Upper lobe of left lung (tissue), 6 donors: ENCODE data around the gene TXNRD2. TPM values are rescaled to one million over a fixed set of nuclear protein-coding genes. Genes with fewer than 3 reads are reported as not detected.

Experiments
- ATAC-seq, 2 donors: fragments of 200-7000 bp; cut with Tn5 transposase; one replicate each; pipeline ENCODE4 v1.9.1; 2022; ENCODE audit warnings: mild to moderate bottlenecking in 2 of 2, moderate library complexity in 2 of 2; ENCODE audit not compliant: low FRiP score in 2 of 2
- DNase-seq, 2 donors: peaks; one replicate each; pipeline ENCODE4 v3.0.0-alpha.2; 2019 to 2020
- H3K27ac ChIP-seq, 4 donors: fragments of 200-600 bp; sonication (generic); one replicate each; pipeline ENCODE4 v1.5.1; 2016 to 2019
- H3K27me3 ChIP-seq, 4 donors: fragments of 200-600 bp; sonication (generic); one replicate each; pipeline ENCODE4 v1.5.1; 2017 to 2019
- H3K36me3 ChIP-seq, 4 donors: fragments of 200-600 bp; sonication (generic); one replicate each; pipeline ENCODE4 v1.5.1; 2016 to 2019
- H3K4me1 ChIP-seq, 4 donors: fragments of 200-600 bp; sonication (generic); one replicate each; pipeline ENCODE4 v1.5.1; 2018 to 2019
- H3K4me3 ChIP-seq, 4 donors: fragments of 200-600 bp; sonication (generic); one replicate each; pipeline ENCODE4 v1.5.1; 2017 to 2019; ENCODE audit warnings: mild to moderate bottlenecking in 2 of 4, moderate library complexity in 1 of 4
- H3K9me3 ChIP-seq, 4 donors: fragments of 200-600 bp; sonication (generic); one replicate each; pipeline ENCODE4 v1.5.1; 2018 to 2019
- EP300 ChIP-seq, 4 donors: sonication (generic); formaldehyde crosslinking; IDR thresholded peaks; one replicate each; pipeline ENCODE4 v1.5.1; 2017; ENCODE audit warnings: antibody characterized with exemption in 4 of 4, control low read depth in 2 of 4
- POLR2A ChIP-seq, 4 donors: fragments of 450-650 bp; IDR thresholded peaks; one replicate each; pipeline ENCODE4 v1.5.1; 2016 to 2017; ENCODE audit warnings: antibody characterized with exemption in 4 of 4, mild to moderate bottlenecking in 2 of 4
- POLR2AphosphoS5 ChIP-seq, 2 donors: sonication (generic); formaldehyde crosslinking; IDR thresholded peaks; one replicate each; pipeline ENCODE4 v1.5.1; 2017; ENCODE audit warnings: antibody characterized with exemption in 2 of 2
- WGBS, 2 donors: methylation state at CpG; one replicate each; pipeline ENCODE4 v1.1.5; 2017 to 2018; 5-methylcytosine and 5-hydroxymethylcytosine counted together
- total RNA-seq, 6 donors: library from RNA; depleted of rRNA in 4 of 6; stranded (reverse); fragments of >200 nt in 4 of 6; gene quantifications; one replicate each; pipeline versions ENCODE4 v1.1.0 to v1.2.1, GENCODE V29; 2016 to 2021
- TF ChIP-seq, protein P1 (sequence below), 6 experiments: fragments of 450-650 bp in 4 of 6; fragments of 200-600 bp in 2 of 6; sonication (generic) in 2 of 6; IDR thresholded peaks; one replicate each; pipeline ENCODE4 v1.5.1; 2016 to 2019; ENCODE audit warnings: antibody characterized with exemption in 6 of 6
- donor health status: DM: no; HTN: no; CAD: no; lungs with moderate emphysema.
- donor health status: DM: no; HTN: yes; CAD: no; lungs with severe emphysema.

The TXNRD2 gene
- total RNA-seq, 6 donors from 2014 or later = 29.6 to 78.6 (median 49.3) TPM

- Histone ChIP-seq H3K4me3 (no peak overlapping the region), H3K9me3 (no peaks in the 10 kb centered on the region), H3K27ac (no peak overlapping the region), H3K36me3 (no peaks in the 10 kb centered on the region), H3K4me1 (peaks cover 0 to 5% (median under 1%) of the 10 kb centered on the region in 4 donors), H3K27me3 (no peaks in the 10 kb centered on the region)
- TF ChIP-seq POLR2A (IDR thresholded peaks at IDR 0.05) (no peak), POLR2AphosphoS5 (IDR thresholded peaks at IDR 0.05) (no peak), EP300 (IDR thresholded peaks at IDR 0.05) (no peak)
- TF ChIP-seq, protein P1, sequence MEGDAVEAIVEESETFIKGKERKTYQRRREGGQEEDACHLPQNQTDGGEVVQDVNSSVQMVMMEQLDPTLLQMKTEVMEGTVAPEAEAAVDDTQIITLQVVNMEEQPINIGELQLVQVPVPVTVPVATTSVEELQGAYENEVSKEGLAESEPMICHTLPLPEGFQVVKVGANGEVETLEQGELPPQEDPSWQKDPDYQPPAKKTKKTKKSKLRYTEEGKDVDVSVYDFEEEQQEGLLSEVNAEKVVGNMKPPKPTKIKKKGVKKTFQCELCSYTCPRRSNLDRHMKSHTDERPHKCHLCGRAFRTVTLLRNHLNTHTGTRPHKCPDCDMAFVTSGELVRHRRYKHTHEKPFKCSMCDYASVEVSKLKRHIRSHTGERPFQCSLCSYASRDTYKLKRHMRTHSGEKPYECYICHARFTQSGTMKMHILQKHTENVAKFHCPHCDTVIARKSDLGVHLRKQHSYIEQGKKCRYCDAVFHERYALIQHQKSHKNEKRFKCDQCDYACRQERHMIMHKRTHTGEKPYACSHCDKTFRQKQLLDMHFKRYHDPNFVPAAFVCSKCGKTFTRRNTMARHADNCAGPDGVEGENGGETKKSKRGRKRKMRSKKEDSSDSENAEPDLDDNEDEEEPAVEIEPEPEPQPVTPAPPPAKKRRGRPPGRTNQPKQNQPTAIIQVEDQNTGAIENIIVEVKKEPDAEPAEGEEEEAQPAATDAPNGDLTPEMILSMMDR (IDR thresholded peaks at IDR 0.05) = no peak
- DNase-seq (no peak), ATAC-seq (no peak)
- 91 to 95% methylated on average over 3 of the region's 3 CpGs for WGBS, 2 donors
Measured at GRCh38 chr22:19868333-19868732, 73.3 kb downstream of the TXNRD2 start.

- TF ChIP-seq EP300 (IDR thresholded peaks at IDR 0.05) (no peak), POLR2A (IDR thresholded peaks at IDR 0.05) (no peak), POLR2AphosphoS5 (IDR thresholded peaks at IDR 0.05) (no peak)
- TF ChIP-seq, protein P1 (IDR thresholded peaks at IDR 0.05) = no peak
- Histone ChIP-seq H3K27ac (no peak overlapping the region), H3K27me3 (no peaks in the 10 kb centered on the region), H3K4me3 (no peak overlapping the region), H3K4me1 (no peaks in the 10 kb centered on the region), H3K36me3 (no peaks in the 10 kb centered on the region), H3K9me3 (no peaks in the 10 kb centered on the region)
- DNase-seq (no peak), ATAC-seq (no peak)
- WGBS, 2 donors = 88 to 93% methylated on average over 7 of the region's 7 CpGs
Measured at GRCh38 chr22:19867617-19868016, 74.0 kb downstream of the TXNRD2 start.

DNA sequence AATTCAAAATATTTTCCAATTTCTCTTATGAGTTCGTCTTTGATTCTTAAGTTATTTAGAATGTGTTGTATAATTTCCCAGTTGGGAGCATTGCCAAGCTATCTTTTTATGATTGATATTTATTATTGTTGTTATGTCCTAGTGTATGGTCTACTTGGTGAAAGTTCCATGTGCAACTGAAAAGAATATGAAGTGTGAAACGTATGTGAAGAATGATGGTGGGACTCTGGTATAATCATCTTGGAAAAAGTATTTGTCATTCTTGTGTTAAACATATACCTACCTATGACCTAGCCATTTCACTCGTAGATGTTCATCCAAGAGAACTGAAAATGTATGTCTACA is 75.0 kb downstream of the TXNRD2 start:
- DNase-seq = no peak
- Histone ChIP-seq H3K27me3 (no peaks in the 10 kb centered on the region), H3K4me3 (no peak overlapping the region), H3K36me3 (no peaks in the 10 kb centered on the region), H3K27ac (no peak overlapping the region), H3K9me3 (no peaks in the 10 kb centered on the region), H3K4me1 (no peaks in the 10 kb centered on the region)
- WGBS, 2 donors = 91 to 93% methylated on average over 3 of the region's 3 CpGs
- no peak for ATAC-seq
- TF ChIP-seq POLR2A (IDR thresholded peaks at IDR 0.05) (no peak), POLR2AphosphoS5 (IDR thresholded peaks at IDR 0.05) (no peak), EP300 (IDR thresholded peaks at IDR 0.05) (no peak)
- TF ChIP-seq, protein P1 (IDR thresholded peaks at IDR 0.05) = no peak

DNA sequence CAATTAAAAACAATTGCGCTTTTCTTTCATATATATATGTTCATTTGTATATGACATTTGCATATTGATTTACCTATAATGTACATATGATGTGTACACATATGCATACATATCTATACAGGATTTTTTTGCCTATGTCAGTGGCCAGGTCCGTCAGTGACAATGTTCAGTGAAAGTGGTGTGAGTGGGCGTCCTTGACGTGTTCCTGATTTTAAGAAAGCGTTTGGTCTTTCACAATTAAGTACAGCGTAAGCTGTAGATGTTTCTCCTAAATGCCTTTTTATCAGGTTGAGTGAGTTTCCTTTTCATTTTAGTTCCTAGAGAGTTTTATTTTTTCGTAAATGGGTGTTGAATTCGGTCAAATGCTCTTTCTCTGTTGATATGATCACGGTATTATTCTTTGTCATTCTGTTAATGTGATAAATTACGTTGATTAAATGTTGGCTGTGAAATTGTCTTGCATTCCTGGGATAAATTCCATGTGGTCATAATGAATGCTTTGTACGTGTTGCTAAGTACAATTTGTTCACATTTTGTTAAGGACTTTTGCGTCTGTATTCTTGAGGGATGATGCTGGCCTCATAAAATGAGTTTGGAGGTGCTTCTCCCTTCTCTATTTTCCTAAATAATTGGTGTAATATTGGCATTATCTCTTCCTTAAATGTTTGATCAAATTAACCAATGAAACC is 76.3 kb downstream of the TXNRD2 start:
- ATAC-seq = no peak
- TF ChIP-seq POLR2A (IDR thresholded peaks at IDR 0.05) (no peak), POLR2AphosphoS5 (IDR thresholded peaks at IDR 0.05) (no peak), EP300 (IDR thresholded peaks at IDR 0.05) (no peak)
- TF ChIP-seq, protein P1 (IDR thresholded peaks at IDR 0.05) = no peak
- Histone ChIP-seq H3K4me1 (no peaks in the 10 kb centered on the region), H3K9me3 (no peaks in the 10 kb centered on the region), H3K27ac (no peak overlapping the region), H3K4me3 (no peak overlapping the region), H3K27me3 (no peaks in the 10 kb centered on the region), H3K36me3 (no peaks in the 10 kb centered on the region)
- 82 to 84% methylated on average over 12 of the region's 12 CpGs for WGBS, 2 donors
- DNase-seq = peak in 1 of 2 donors; percentile 18

DNA sequence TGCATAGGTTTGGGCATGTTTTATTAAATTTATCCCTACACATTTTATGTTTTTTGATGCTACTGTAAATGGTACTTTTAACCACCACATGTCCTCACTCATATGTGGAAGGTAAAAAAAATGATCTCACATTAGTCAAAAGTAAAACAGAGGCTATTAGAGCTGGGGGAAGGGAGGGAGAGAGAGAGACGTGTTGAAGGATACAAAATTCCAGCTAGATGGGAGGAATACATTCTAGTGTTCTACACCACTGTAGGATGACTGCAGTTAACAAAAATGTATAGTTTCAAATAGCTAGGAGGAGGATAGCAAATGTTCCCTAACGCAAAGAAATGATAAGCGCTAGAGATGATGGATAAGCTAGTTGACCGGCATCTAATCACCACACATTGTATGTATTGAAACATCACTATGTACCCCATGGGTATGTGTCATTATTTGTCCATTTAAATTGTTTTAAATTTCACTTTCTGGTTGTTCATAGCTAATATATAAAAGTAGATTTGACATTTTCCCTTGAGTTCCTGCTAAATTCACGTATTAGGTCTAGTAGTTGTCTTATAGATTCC is 77.0 kb downstream of the TXNRD2 start:
- TF ChIP-seq, protein P1 (IDR thresholded peaks at IDR 0.05) = no peak
- TF ChIP-seq POLR2AphosphoS5 (IDR thresholded peaks at IDR 0.05) = no peak
- TF ChIP-seq EP300 (IDR thresholded peaks at IDR 0.05) = no peak
- no peak for TF ChIP-seq POLR2A (IDR thresholded peaks at IDR 0.05)
- ATAC-seq (no peak), DNase-seq (no peak)
- H3K4me1 ChIP-seq = no peaks in the 10 kb centered on the region
- no peaks in the 10 kb centered on the region for H3K36me3 ChIP-seq
- no peaks in the 10 kb centered on the region for H3K9me3 ChIP-seq
- no peak overlapping the region for H3K27ac ChIP-seq
- no peak overlapping the region for H3K4me3 ChIP-seq
- no peaks in the 10 kb centered on the region for H3K27me3 ChIP-seq
- WGBS, 2 donors = 94 to 95% methylated on average over 5 of the region's 5 CpGs
